ENCODE measurements around the gene LYPD3. TPM values are rescaled to one million over a fixed set of nuclear protein-coding genes. Genes with fewer than 3 reads are reported as not detected.

LYPD3 gene
- total and polyA plus RNA-seq, 10 of the 15 experiments (the other 5 are each of a cell fraction or from before 2014, with no cell fraction given), result 0.03 to 0.28 (median 0.12) TPM; not detected in 6

GRCh38 chr19:43422000-43422688, 43.3 kb downstream of the LYPD3 start:
- intact Hi-C loops (cut with micrococcal nuclease; ENCODE audit: unreplicated experiment), result no loop called here
- ChIA-PET SMC1A (ENCODE audit: uncharacterized antibody, unreplicated experiment) (no interaction called here), RAD21 (ENCODE audit: unreplicated experiment) (no interaction called here), POLR2A (no interaction called here), CTCF (no interaction called here)
- H3K4me2 ChIP-seq (ENCODE audit: control insufficient read depth, insufficient read depth), result no peak overlapping the region
- 64% methylated on average over 2 of the region's 2 CpGs for WGBS (ENCODE audit: insufficient coverage, insufficient replicate concordance, low lambda C conversion rate, missing lambda C conversion rate)
- no peaks in the 10 kb centered on the region for H3K36me3 ChIP-seq (ENCODE audit: control insufficient read depth in 2 of 2, insufficient read depth in 2 of 2, low read length in 1 of 2)
- in situ Hi-C loops (cut with MboI), result no loop called here
- no peaks in the 10 kb centered on the region for H3K79me2 ChIP-seq (ENCODE audit: control insufficient read depth, insufficient read depth, low read length)
- H3K27ac ChIP-seq (ENCODE audit: control insufficient read depth, insufficient read depth), result no peak overlapping the region
- no peak for TF ChIP-seq SPI1 (IDR thresholded peaks at IDR 0.05; ENCODE audit: borderline replicate concordance, insufficient read depth, low read depth, low read length)
- TF ChIP-seq HDAC2 (IDR thresholded peaks at IDR 0.05), result no peak
- TF ChIP-seq, protein P1, sequence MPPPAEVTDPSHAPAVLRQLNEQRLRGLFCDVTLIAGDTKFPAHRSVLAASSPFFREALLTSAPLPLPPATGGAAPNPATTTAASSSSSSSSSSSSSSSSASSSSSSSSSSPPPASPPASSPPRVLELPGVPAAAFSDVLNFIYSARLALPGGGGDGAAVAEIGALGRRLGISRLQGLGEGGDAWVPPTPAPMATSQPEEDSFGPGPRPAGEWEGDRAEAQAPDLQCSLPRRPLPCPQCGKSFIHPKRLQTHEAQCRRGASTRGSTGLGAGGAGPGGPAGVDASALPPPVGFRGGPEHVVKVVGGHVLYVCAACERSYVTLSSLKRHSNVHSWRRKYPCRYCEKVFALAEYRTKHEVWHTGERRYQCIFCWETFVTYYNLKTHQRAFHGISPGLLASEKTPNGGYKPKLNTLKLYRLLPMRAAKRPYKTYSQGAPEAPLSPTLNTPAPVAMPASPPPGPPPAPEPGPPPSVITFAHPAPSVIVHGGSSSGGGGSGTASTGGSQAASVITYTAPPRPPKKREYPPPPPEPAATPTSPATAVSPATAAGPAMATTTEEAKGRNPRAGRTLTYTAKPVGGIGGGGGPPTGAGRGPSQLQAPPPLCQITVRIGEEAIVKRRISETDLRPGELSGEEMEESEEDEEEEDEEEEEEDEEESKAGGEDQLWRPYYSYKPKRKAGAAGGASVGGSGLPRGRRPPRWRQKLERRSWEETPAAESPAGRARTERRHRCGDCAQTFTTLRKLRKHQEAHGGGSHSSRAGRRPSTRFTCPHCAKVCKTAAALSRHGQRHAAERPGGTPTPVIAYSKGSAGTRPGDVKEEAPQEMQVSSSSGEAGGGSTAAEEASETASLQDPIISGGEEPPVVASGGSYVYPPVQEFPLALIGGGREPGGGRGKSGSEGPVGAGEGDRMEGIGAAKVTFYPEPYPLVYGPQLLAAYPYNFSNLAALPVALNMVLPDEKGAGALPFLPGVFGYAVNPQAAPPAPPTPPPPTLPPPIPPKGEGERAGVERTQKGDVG (CRISPR knock-in tag; IDR thresholded peaks at IDR 0.05), result no peak
- TF ChIP-seq CREB1 (IDR thresholded peaks at IDR 0.05; ENCODE audit: low read depth), result no peak
- no peak for TF ChIP-seq CHD2 (IDR thresholded peaks at IDR 0.05; ENCODE audit: borderline replicate concordance, low read depth, low read length)
- no peak for TF ChIP-seq SUZ12 (IDR thresholded peaks at IDR 0.05; ENCODE audit: unreplicated experiment)
- no peak for TF ChIP-seq BCL11A (IDR thresholded peaks at IDR 0.05; ENCODE audit: low read depth, low read length)
- TF ChIP-seq HDGF (IDR thresholded peaks at IDR 0.05), result no peak
- TF ChIP-seq TCF3 (IDR thresholded peaks at IDR 0.05; ENCODE audit: borderline replicate concordance, insufficient read depth, low read depth, low read length), result no peak
- H3K4me3 ChIP-seq, result no peak overlapping the region
- DNase-seq (ENCODE audit: low read depth, low spot score) (no peak), FAIRE-seq (no peak), ATAC-seq (no peak)
- no peak overlapping the region for H3K9ac ChIP-seq (ENCODE audit: control insufficient read depth, insufficient read depth, low read length)
- no peaks in the 10 kb centered on the region for H4K20me1 ChIP-seq (ENCODE audit: control insufficient read depth, insufficient read depth)
- no peaks in the 10 kb centered on the region for H3K4me1 ChIP-seq (ENCODE audit: control insufficient read depth, insufficient read depth, low read length)
- no peak overlapping the region for H2AFZ ChIP-seq (ENCODE audit: control insufficient read depth, low read depth, low read length)
- no peaks in the 10 kb centered on the region for H3K27me3 ChIP-seq (replicated peaks in 1 of 2; ENCODE audit: control insufficient read depth in 2 of 2, insufficient read depth in 2 of 2, low read length in 1 of 2)
- BruUV-seq (replicated peaks), result no TSS peak
- H3K9me3 ChIP-seq (replicated peaks; ENCODE audit: control insufficient read depth, insufficient read depth, low read length), result no peaks in the 10 kb centered on the region

Measured in GM12878 (cell line).